ENCODE data around the gene ECT2L. TPM values are rescaled to one million over a fixed set of nuclear protein-coding genes. Genes with fewer than 3 reads are reported as not detected.

Gene ECT2L
- total and polyA plus RNA-seq, 11 donors, result 0.19 to 6.0 (median 1.9) TPM

GRCh38 chr6:138803331-138803730 is 7.4 kb downstream of the ECT2L start:
- no peak for ATAC-seq
- peak overlapping the region in 5 of 12 donors; percentile 12 to 58 (median 26) for H3K27ac ChIP-seq

GRCh38 chr6:138803861-138804260 is 8.0 kb downstream of the ECT2L start:
- H3K4me1 ChIP-seq, result peaks cover 0 to 16% (median 1%) of the 10 kb centered on the region in 12 donors
- ATAC-seq (peak; percentile 41 to 70 (median 56)), DNase-seq (no peak)
- intact Hi-C loops (cut with DNase I), result no loop called here
- TF ChIP-seq POLR2A (IDR thresholded peaks at IDR 0.05), result no peak
- TF ChIP-seq CTCF (IDR thresholded peaks at IDR 0.05), result no peak
- H3K9me3 ChIP-seq, result no peaks in the 10 kb centered on the region
- no peak overlapping the region for H3K4me3 ChIP-seq
- H3K27me3 ChIP-seq, result no peaks in the 10 kb centered on the region
- peak overlapping the region in 6 of 12 donors; percentile 8 to 58 (median 20) for H3K27ac ChIP-seq
- H3K36me3 ChIP-seq, result no peaks in the 10 kb centered on the region
- WGBS, 4 donors, result 39 to 59% (median 43%) methylated on average over 4 of the region's 4 CpGs

More at GRCh38 chr6:138803331-138803730, 7.4 kb downstream of the ECT2L start:
- 77 to 91% (median 89%) methylated on average over 2 of the region's 2 CpGs for WGBS, 4 donors
- peaks cover 0 to 16% (median 1%) of the 10 kb centered on the region in 12 donors for H3K4me1 ChIP-seq
- no peaks in the 10 kb centered on the region for H3K36me3 ChIP-seq
- no peak overlapping the region for H3K4me3 ChIP-seq
- no peaks in the 10 kb centered on the region for H3K27me3 ChIP-seq
- intact Hi-C loops (cut with DNase I), result no loop called here
- TF ChIP-seq POLR2A (IDR thresholded peaks at IDR 0.05) (no peak), CTCF (IDR thresholded peaks at IDR 0.05) (no peak)
- H3K9me3 ChIP-seq, result no peaks in the 10 kb centered on the region
- DNase-seq, result no peak

GRCh38 chr6:138805016-138805765 is 9.3 kb downstream of the ECT2L start:
- TF ChIP-seq CTCF (IDR thresholded peaks at IDR 0.05) (no peak), POLR2A (IDR thresholded peaks at IDR 0.05) (no peak)
- 77 to 82% (median 81%) methylated on average over 9 of the region's 9 CpGs for WGBS, 4 donors
- intact Hi-C loops (cut with DNase I), result no loop called here

GRCh38 chr6:138806889-138807288 is 11.0 kb downstream of the ECT2L start:
- ATAC-seq (no peak), DNase-seq (no peak)
- no peak overlapping the region for H3K4me3 ChIP-seq
- H3K4me1 ChIP-seq, result peaks cover 0 to 16% (median 1%) of the 10 kb centered on the region in 12 donors
- no peak overlapping the region for H3K27ac ChIP-seq
- H3K36me3 ChIP-seq, result no peaks in the 10 kb centered on the region
- H3K27me3 ChIP-seq, result no peaks in the 10 kb centered on the region
- intact Hi-C loops (cut with DNase I), result no loop called here
- WGBS, 4 donors, result 96 to 97% (median 96%) methylated on average over 1 of the region's 1 CpG
- TF ChIP-seq POLR2A (IDR thresholded peaks at IDR 0.05), result no peak
- TF ChIP-seq CTCF (IDR thresholded peaks at IDR 0.05), result no peak
- H3K9me3 ChIP-seq, result no peaks in the 10 kb centered on the region

More at GRCh38 chr6:138805016-138805765, 9.3 kb downstream of the ECT2L start:
- no peak overlapping the region for H3K4me3 ChIP-seq
- ATAC-seq, result peak; percentile 24 to 87 (median 78)
- peak in 4 of 5 donors; percentile 33 to 75 (median 54) for DNase-seq
- H3K27ac ChIP-seq, result peak overlapping the region in 4 of 12 donors; percentile 8 to 51 (median 24)
- H3K9me3 ChIP-seq, result no peaks in the 10 kb centered on the region
- no peaks in the 10 kb centered on the region for H3K27me3 ChIP-seq
- peaks cover 0 to 16% (median 1%) of the 10 kb centered on the region in 12 donors for H3K4me1 ChIP-seq
- no peaks in the 10 kb centered on the region for H3K36me3 ChIP-seq

Measured in heart left ventricle (tissue), 16 donors.